NCI-H345 treated with DMSO at 0.1 percent for 48 hours (cell line): ENCODE results near the gene RAP2B.
"Not testable (repeated sequence)": the region's sequence is repeated elsewhere in the genome, so short reads cannot be mapped to it uniquely, and the experiment has no call there.

ENCODE experiments used
- DNase-seq: peaks from one replicate; lab custom pipeline; 2025; ENCODE audit not compliant: unreplicated experiment; lab: John Stamatoyannopoulos, UW

Gene RAP2B

DNA sequence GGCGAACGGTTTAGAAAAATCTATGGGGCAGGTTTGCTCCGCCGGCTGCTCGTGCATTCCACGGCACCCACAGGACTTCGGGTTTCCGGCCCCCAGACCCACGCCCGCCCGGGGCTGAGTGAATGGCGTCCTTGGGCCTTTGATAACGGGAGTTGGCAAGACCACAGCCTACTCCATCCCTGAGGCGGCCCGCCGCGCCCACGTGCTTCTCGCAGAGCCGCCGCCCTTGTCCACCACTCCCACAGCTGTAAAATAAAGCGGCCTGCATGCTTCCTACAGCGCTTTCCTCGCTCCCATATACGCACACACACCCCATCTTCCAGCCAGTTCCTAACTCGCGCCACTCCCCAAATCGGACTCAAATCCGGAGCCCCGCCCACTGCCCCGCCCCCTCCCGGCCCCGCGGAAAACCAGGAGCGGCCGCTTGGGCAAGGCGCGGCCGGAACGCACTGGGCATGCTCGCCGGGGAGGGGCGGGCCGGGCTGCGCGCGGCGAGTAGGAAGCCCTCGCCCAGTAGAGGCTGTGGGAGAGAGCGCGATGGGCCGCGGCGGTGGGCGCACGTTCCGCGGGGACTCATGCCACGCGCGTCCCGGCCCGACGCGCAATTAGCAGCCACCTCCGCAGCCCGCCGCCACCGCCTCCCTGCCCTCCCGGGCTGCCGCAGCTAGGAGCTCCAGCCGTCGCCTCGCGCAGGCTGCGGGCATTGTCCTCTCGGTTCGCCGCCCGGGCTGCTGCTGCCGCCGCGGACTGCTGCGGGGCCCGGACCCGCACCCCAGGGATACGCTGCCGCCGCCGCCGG lies at the start of gene RAP2B:
RAP2B (plus strand) TSS at position 513 of the 799 bp plus-strand sequence. CDS start 468 bp downstream, outside the sequence.
- DNase-seq: peak; percentile 34

- no peak for DNase-seq
These were observed 48.5 kb upstream of the RAP2B start for GRCh38 chr3:153113541-153113940.

DNA sequence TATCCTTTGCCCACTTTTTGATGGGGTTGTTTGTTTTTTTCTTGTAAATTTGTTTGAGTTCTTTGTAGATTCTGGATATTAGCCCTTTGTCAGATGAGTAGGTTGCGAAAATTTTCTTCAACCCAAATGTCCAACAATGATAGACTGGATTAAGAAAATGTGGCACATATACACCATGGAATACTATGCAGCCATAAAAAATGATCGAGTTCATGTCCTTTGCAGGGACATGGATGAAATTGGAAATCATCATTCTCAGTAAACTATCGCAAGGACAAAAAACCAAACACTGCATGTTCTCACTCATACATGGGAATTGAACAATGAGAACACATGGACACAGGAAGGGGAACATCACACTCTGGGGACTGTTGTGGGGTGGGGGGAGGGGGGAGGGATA lies 47.8 kb upstream of the RAP2B start:
- DNase-seq: not testable (repeated sequence)

DNA sequence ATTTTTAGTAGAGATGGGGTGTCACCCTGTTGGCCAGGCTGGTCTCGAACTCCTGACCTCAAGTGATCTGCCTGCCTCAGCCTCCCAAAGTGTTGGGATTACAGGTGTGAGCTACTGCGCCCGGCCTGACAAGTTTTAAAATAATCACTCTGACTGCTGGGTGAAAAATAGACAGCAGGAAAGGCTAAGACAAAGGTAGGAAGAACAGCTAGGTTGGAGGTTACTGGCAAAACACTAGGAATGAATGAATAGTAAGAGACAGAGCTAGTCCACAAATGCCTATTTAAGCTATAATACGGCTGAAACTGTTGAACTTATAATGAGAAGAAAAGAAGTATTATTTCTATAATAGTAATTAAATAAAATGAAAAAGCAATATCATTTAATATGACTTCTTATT lies 46.7 kb upstream of the RAP2B start:
- DNase-seq: no peak

DNA sequence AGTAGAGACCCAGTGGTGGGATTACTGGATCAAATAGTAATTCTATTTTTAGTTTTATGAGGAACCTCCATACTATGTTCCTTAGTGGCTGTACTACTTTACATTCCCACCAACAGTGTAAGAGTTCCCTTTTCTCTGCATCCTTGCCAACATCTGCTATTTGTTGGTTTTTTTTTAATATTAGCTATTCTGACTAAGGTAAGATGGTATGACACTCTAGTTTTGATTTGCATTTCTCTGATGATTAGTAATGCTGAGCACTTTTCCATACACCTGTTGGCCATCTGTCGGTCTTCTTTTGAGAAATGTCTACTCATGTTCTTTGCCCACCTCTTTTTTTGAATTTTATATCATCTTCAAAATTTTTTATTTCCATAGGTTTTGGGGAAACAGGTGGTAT lies 34.2 kb upstream of the RAP2B start:
- no peak for DNase-seq

DNA sequence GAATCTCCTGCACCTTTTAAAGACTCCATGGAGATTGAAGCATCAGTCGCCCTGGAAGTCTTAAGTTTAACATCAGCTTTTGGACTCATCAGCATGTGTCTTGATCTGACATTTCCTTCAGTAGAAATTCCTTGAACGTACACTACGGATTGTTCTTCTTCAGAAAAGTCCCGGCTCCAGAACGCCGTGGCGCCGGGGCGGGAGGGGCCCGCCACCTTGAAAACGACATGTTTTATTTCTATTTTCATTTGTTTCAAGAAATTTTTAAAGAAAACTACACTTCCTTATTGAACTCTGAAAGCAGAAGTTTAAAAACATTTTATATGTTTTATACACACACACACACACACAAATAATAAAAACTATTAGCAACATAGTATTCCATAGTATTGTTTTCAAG lies 32.6 kb upstream of the RAP2B start:
- no peak for DNase-seq

GRCh38 chr3:153129866-153130265 lies 32.2 kb upstream of the RAP2B start:
- no peak for DNase-seq

- DNase-seq: no peak
These were observed 31.6 kb upstream of the RAP2B start for GRCh38 chr3:153130312-153130977.

DNA sequence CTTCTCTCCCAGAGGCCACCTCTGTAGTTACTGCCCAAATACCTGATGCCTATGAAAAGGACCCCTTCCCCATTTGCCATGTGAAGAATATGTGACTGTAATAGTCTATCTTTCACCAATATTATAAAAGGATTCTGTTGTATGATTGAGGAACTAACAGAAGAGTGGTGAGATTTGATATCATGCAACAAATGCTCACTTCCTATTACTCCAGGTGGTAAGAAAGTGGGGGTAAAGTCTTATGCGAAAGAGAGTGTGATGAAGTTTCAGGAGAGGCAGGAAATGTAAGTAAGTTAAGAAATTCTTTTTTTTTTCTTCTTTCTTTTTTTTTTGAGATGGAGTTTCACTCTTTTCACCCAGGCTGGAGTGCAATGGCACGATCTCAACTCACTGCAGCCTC lies 24.4 kb upstream of the RAP2B start:
- no peak for DNase-seq

DNA sequence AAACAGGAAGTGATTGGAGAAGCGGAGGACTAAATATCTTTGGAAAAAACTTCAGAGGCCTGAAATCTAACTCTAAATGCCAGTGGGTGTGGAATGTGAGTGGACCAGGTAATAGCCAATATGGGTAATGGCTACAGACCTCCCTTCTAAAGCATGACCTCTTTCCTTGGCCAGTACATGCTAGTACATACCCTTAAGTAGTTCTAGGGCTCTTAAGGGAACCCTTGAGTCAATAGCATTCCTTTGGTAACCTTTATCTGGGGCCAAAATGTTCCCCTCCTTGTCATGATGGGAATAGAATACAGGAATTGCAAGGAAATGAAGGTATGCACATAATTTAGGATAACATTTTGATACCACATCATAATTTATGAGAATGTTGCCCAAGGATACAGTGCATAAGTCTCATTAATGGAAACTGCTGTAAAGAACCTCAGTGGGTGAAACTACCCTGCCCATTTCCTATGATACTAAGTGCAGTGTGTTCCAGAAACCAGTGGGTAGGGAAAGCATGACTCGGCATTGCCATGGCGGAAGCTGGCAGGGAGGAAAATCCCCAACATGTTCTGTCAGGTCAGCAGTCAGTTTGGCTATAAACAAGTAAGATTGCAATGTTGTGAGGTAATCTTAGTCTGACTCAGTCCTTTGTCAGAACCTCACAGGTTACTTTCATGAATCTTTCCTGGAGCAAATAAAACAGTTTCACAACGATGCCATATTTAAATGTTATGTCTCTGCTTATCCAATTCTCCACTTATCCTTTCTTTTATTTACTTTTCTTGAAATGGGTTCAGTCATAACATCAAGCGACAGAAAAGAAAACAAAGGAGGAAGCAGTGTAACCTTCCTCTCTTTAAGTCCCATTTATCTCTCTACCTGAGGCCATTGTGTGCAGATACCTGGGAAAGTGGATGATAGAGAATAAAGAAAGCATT lies 23.5 kb upstream of the RAP2B start:
- DNase-seq: no peak

DNA sequence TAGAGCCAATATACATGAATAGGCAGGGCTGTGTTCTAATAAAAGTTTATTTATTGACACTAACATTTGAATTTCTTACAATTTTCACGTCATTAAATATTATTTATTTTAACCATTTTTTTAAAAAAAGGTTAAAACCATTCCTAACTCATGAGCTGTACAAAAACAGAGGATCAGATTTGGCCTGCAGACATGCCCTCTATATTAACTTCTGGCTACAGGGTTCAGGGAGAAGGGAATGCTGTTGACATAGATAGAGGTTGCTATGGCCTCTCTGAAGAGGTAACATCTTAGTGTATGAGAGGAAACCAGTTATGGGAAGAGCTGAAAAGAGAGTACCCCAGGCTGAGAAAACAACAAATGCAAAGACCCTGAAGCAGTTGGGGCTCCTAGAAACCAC lies 19.1 kb upstream of the RAP2B start:
- DNase-seq: no peak

GRCh38 chr3:153144071-153144470 lies 18.0 kb upstream of the RAP2B start:
- no peak for DNase-seq

DNA sequence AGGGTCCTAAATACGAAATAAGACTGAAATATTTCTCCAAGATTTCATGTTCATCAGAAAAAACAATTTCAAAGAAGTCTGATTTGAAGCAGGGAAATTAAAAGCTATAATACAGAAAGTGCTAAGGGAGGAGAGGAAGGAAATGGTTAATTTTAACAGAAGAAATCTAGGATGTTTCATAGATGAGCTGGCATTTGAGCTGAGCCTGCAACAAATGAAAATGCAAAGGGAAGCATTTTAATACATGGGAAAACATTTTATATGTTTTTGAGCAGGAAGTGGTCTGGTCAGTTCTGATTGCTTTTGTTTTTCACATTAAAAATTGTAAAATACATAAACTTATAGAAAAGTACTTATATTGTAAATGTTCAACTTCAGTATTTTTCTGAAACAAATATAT lies 17.2 kb upstream of the RAP2B start:
- DNase-seq: no peak

- DNase-seq: no peak
These were observed 16.6 kb upstream of the RAP2B start for GRCh38 chr3:153145454-153145853.

- DNase-seq: no peak
These were observed 15.6 kb upstream of the RAP2B start for GRCh38 chr3:153146191-153147053.

- no peak for DNase-seq
These were observed 11.0 kb upstream of the RAP2B start for GRCh38 chr3:153150991-153151390.

GRCh38 chr3:153155786-153156185 lies 6.2 kb upstream of the RAP2B start:
- not testable (repeated sequence) for DNase-seq

DNA sequence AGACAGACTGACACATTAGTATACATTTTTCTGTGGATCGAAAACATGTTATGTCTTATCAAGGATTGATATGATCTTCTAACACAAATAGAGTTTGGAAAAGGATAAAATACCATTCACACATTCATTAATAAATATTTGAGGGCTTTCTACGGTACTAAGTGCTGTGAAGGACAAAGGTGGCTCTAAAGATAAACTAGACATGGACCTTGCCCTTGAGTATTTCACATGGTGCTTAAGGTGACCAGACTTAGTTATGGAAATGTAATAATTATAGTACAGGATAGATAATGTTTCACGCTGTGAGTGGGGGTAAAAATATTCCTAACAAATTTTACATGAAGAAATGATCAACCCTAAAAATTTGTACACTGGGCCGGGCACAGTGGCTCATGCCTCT lies 3.8 kb upstream of the RAP2B start:
- no peak for DNase-seq

DNA sequence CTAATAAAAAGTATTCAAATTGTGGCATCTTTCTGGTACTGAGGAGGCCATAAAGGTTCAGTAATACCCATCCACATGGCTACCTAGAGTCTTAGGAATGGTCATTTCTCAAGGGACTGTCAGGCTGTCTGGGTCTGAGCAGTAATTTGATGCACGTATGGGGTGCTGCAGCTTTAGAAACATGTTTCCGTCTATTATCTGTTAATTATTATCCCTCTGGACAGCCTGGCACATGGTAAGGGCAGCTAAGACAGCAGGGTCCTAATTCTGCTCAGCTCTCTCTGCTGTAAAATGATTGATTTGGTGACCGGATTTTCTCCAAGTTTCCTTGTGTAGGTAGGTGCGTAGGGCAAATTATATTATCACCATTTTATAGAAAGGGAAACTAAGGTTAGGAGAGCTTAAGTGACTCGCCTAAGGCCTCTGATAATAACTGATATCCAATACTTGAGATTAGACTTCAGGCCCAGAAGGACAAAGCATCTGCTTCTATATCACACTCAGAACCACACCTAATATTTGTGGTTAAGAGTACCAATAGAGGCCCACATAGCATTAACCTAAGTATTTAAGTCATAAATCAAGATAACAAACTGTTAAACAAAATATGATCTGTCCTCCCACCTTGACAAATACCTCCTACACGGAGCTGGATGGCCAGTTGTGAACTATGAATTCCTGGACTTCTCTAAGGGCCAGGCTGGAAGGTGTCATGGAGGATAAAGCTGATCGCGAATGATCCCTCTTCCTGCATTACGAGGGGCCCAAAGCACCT lies 2.9 kb upstream of the RAP2B start:
- no peak for DNase-seq
